HFF-Myc (cell line): ENCODE data around the gene CRYL1.

Source experiments
- DNase-seq: peaks from one replicate; pipeline ENCODE4 v3.0.0-alpha.2; 2011; ENCODE audit warnings: low read depth; ENCODE audit errors: extremely low read depth
- H3K4me3 ChIP-seq: replicated peaks from 2 replicates; pipeline ENCODE4 v1.5.1; 2011; ENCODE audit warnings: low read depth, mild to moderate bottlenecking, control low read depth, low read length
- CTCF ChIP-seq: IDR thresholded peaks from 2 replicates; pipeline ENCODE4 v1.5.1; 2012; ENCODE audit warnings: mild to moderate bottlenecking, low read depth, low read length, control low read depth; ENCODE audit errors: missing control alignments

The CRYL1 gene

GRCh38 chr13:20497006-20497775, 28.5 kb downstream of the CRYL1 start:
- no peak for DNase-seq
- no peak overlapping the region for H3K4me3 ChIP-seq

GRCh38 chr13:20495087-20496023, 30.3 kb downstream of the CRYL1 start:
- DNase-seq: peak; percentile 48
- TF ChIP-seq CTCF: peak; percentile 89
- no peak overlapping the region for H3K4me3 ChIP-seq

More at GRCh38 chr13:20497006-20497775, 28.5 kb downstream of the CRYL1 start:
- no peak for TF ChIP-seq CTCF

- no peak for TF ChIP-seq CTCF
- no peak for DNase-seq
- no peak overlapping the region for H3K4me3 ChIP-seq
Measured at GRCh38 chr13:20494656-20495055, 31.0 kb downstream of the CRYL1 start.

GRCh38 chr13:20492641-20493040, 33.0 kb downstream of the CRYL1 start:
- TF ChIP-seq CTCF: peak; percentile 52
- no peak for DNase-seq

GRCh38 chr13:20491926-20492435, 33.7 kb downstream of the CRYL1 start:
- TF ChIP-seq CTCF: no peak
- no peak overlapping the region for H3K4me3 ChIP-seq
- no peak for DNase-seq

More at GRCh38 chr13:20492641-20493040, 33.0 kb downstream of the CRYL1 start:
- H3K4me3 ChIP-seq: no peak overlapping the region

- no peak for TF ChIP-seq CTCF
- no peak for DNase-seq
- no peak overlapping the region for H3K4me3 ChIP-seq
Measured at GRCh38 chr13:20489185-20489820, 36.4 kb downstream of the CRYL1 start.
